Panc1 (cell line): Measurements from ENCODE around the gene SLC34A3. TPM values are rescaled to one million over a fixed set of nuclear protein-coding genes. Genes with fewer than 3 reads are reported as not detected.

Source experiments
- ATAC-seq: fragments of 200-7000 bp; cut with Tn5 transposase; 2 replicates; pipeline ENCODE4 v1.9.1; 2020; ENCODE audit warnings: mild to moderate bottlenecking, moderate library complexity
- BruUV-seq: library from RNA; stranded (reverse); fragments of 400-500 nt; replicated peaks from 2 replicates; lab custom pipeline; 2021; lab: Mats Ljungman, UMichigan
- CTCF ChIA-PET: fragments of 300-600 bp; sonication (Branson Sonifier 250); formaldehyde crosslinking; loops from one replicate; lab custom pipeline; 2022; ENCODE audit warnings: antibody characterized with exemption; lab: Charles Lee
- POLR2A ChIA-PET: fragments of 300-600 bp; sonication (Branson Sonifier 250); formaldehyde crosslinking; loops from one replicate; lab custom pipeline; 2022; ENCODE audit warnings: antibody characterized with exemption; lab: Charles Lee
- DNase-seq: peaks from one replicate; pipeline ENCODE4 v3.0.0-alpha.2; 2010; ENCODE audit warnings: low read depth, low spot score
- H3K27ac ChIP-seq: 2 replicates; pipeline ENCODE4 v1.5.1; 2011; ENCODE audit warnings: mild to moderate bottlenecking, low read length, inconsistent platforms
- H3K27me3 ChIP-seq: fragments of 200-500 bp; sonication (Bioruptor generic); 2 replicates; pipeline ENCODE4 v1.6.0; 2014; ENCODE audit warnings: low read length, inconsistent platforms; ENCODE audit not compliant: control insufficient read depth, insufficient read depth
- H3K36me3 ChIP-seq: fragments of 200-500 bp; sonication (Bioruptor generic); 2 replicates; pipeline ENCODE4 v1.5.1; 2014; ENCODE audit warnings: inconsistent platforms, mild to moderate bottlenecking, low read length, moderate library complexity; ENCODE audit not compliant: control insufficient read depth, insufficient read depth
- H3K4me1 ChIP-seq: 2 replicates; pipeline ENCODE4 v1.5.1; 2011; ENCODE audit warnings: inconsistent platforms, mild to moderate bottlenecking, low read length, moderate library complexity; ENCODE audit not compliant: control insufficient read depth, insufficient read depth
- H3K4me3 ChIP-seq, 2 experiments: 2 replicates each; pipeline ENCODE4 v1.5.1; 2011 to 2012; ENCODE audit warnings: low read depth in 2 of 2, low read length in 2 of 2, mild to moderate bottlenecking in 2 of 2, inconsistent platforms in 1 of 2, moderate library complexity in 1 of 2
- H3K9me3 ChIP-seq: fragments of 200-500 bp; sonication (Bioruptor generic); 2 replicates; pipeline ENCODE4 v1.5.1; 2014; ENCODE audit warnings: low read depth, mild to moderate bottlenecking, inconsistent platforms, low read length, moderate library complexity; ENCODE audit not compliant: control insufficient read depth, insufficient read depth
- CTCF ChIP-seq: fragments of 450-650 bp; IDR thresholded peaks from 2 replicates; pipeline ENCODE4 v1.5.1; 2017; ENCODE audit warnings: mild to moderate bottlenecking
- POLR2AphosphoS5 ChIP-seq: IDR thresholded peaks from 2 replicates; pipeline ENCODE4 v1.6.1; 2012; ENCODE audit warnings: mild to moderate bottlenecking, low read depth, low read length, moderate library complexity
- REST ChIP-seq, 2 experiments: IDR thresholded peaks; 2 replicates each; pipeline ENCODE4 v1.6.1; 2011 to 2012; ENCODE audit warnings: low read depth in 2 of 2, control low read depth in 1 of 2, low read length in 1 of 2, mild to moderate bottlenecking in 1 of 2, moderate library complexity in 1 of 2; ENCODE audit not compliant: insufficient read depth in 1 of 2
- SIN3A ChIP-seq: IDR thresholded peaks from 2 replicates; pipeline ENCODE4 v1.6.1; 2012; ENCODE audit warnings: low read depth, mild to moderate bottlenecking, low read length, moderate library complexity, borderline replicate concordance; ENCODE audit not compliant: insufficient read depth
- TCF7L2 ChIP-seq: IDR thresholded peaks from 2 replicates; pipeline ENCODE4 v1.6.1; 2011; ENCODE audit warnings: mild to moderate bottlenecking, low read depth, low read length, inconsistent platforms
- in situ Hi-C: cut with HindIII; loops from 2 replicates; pipeline ENCODE4 v1.10.0; 2016; ENCODE audit warnings: low sequenced_read_pairs, low pct_unique_long_range_greater_than_20kb
- intact Hi-C: fragments of 100-400 bp; cut with micrococcal nuclease; formaldehyde crosslinking; loops from one replicate; pipeline ENCODE4 v1.10.0; 2022; ENCODE audit not compliant: unreplicated experiment
- total RNA-seq: library from RNA; stranded (reverse); gene quantifications from one replicate; pipeline ENCODE4 v1.2.1, GENCODE V29; 2021; ENCODE audit not compliant: unreplicated experiment

Gene SLC34A3
- total RNA-seq, 1 experiment from 2014 or later, result not detected

- Histone ChIP-seq H3K4me1 (no peaks in the 10 kb centered on the region), H3K4me3 (no peak overlapping the region), H3K27ac (no peak overlapping the region), H3K36me3 (no peaks in the 10 kb centered on the region), H3K9me3 (no peaks in the 10 kb centered on the region), H3K27me3 (no peaks in the 10 kb centered on the region)
- CTCF ChIA-PET, result no interaction called here
- POLR2A ChIA-PET, result interaction anchor here (0.7 kb wide), 1 partner anchor 10 kb away, joined by 9 read pairs; the partner anchor contains the start of gene TOR4A
- ATAC-seq, result no peak
- intact Hi-C loops (no loop called here), in situ Hi-C loops (no loop called here)
- BruUV-seq, result no TSS peak
- no peak for DNase-seq
- TF ChIP-seq TCF7L2 (no peak), SIN3A (no peak), POLR2AphosphoS5 (no peak), REST (IDR thresholded peaks at IDR 0.05; ENCODE audit: insufficient read depth in 1 of 2, low read depth in 2 of 2, low read length in 1 of 2) (no peak), CTCF (no peak)
These were observed 36.1 kb downstream of the SLC34A3 start for GRCh38 chr9:137266585-137267453.

GRCh38 chr9:137267933-137268355 is 37.2 kb downstream of the SLC34A3 start:
- ATAC-seq (no peak), DNase-seq (no peak)
- CTCF ChIA-PET, result interaction anchor here (0.6 kb wide), 1 partner anchor 8 kb away, joined by 6 read pairs; no protein-coding TSS in a partner anchor
- no peak overlapping the region for H3K27ac ChIP-seq
- intact Hi-C loops, result no loop called here
- H3K4me3 ChIP-seq, result no peak overlapping the region
- H3K36me3 ChIP-seq, result no peaks in the 10 kb centered on the region; the same call in 1 of the 2 replicates
- no TSS peak for BruUV-seq
- H3K27me3 ChIP-seq, result no peaks in the 10 kb centered on the region
- TF ChIP-seq REST (IDR thresholded peaks at IDR 0.05; ENCODE audit: insufficient read depth in 1 of 2, low read depth in 2 of 2, low read length in 1 of 2), result no peak
- TF ChIP-seq CTCF, result no peak
- TF ChIP-seq POLR2AphosphoS5, result no peak
- TF ChIP-seq TCF7L2, result no peak
- TF ChIP-seq SIN3A, result no peak
- H3K9me3 ChIP-seq, result no peaks in the 10 kb centered on the region
- H3K4me1 ChIP-seq, result no peaks in the 10 kb centered on the region
- in situ Hi-C loops, result no loop called here
- POLR2A ChIA-PET, result interaction anchor here (0.6 kb wide), 1 partner anchor 9 kb away, joined by 9 read pairs; no protein-coding TSS in a partner anchor
